Measurements from ENCODE around the gene TRMO. TPM values are rescaled to one million over a fixed set of nuclear protein-coding genes. Genes with fewer than 3 reads are reported as not detected.

The TRMO gene
- total and polyA plus RNA-seq, 9 of the 15 experiments (the other 6 are each of a cell fraction or from before 2014, with no cell fraction given) = 5.6 to 22.4 (median 16.2) TPM

DNA sequence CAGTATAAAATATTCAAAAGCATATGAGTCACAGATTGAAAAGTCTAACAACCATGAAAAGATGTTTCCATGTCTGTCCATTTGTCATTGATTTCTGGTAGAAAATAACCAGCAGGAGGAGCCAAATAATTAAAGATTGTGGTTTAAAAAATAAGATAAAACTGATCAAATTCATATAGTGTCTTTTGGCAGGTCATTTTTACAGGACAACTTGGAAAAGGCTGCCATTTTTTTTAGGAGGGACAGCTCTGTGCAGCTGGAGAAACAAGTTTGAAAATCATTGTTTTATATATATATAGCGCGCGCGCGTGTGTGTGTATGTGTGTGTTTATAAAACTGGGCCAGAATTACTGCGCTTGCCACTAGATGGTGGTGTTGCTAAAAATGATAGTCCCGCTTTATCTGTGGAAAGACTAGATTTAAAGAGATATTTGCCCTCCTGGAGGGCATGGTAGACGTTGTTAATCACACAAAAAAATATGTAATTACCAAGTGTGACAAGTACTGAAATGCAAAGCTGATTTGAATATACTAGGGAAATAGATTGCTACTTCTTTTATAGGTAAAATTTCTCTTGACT lies 1.3 kb upstream of the TRMO start (continued):
- TF ChIP-seq, protein P1, sequence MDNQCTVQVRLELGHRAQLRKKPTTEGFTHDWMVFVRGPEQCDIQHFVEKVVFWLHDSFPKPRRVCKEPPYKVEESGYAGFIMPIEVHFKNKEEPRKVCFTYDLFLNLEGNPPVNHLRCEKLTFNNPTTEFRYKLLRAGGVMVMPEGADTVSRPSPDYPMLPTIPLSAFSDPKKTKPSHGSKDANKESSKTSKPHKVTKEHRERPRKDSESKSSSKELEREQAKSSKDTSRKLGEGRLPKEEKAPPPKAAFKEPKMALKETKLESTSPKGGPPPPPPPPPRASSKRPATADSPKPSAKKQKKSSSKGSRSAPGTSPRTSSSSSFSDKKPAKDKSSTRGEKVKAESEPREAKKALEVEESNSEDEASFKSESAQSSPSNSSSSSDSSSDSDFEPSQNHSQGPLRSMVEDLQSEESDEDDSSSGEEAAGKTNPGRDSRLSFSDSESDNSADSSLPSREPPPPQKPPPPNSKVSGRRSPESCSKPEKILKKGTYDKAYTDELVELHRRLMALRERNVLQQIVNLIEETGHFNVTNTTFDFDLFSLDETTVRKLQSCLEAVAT (IDR thresholded peaks at IDR 0.05) = peak; percentile 26 to 40; a peak in 2 of 4 replicates
- TF ChIP-seq SIN3A (IDR thresholded peaks at IDR 0.05; ENCODE audit: borderline replicate concordance in 2 of 2, control insufficient read depth in 1 of 2, low read depth in 2 of 2, low read length in 2 of 2) = 0 out of 4 replicates have a peak, but pooled peaks of 1 of the 2 experiments have one; percentile 47
- TF ChIP-seq ZNF24 (IDR thresholded peaks at IDR 0.05) = no peak
- peak; percentile 77 to 84 for TF ChIP-seq ARNT (IDR thresholded peaks at IDR 0.05)
- no peak for TF ChIP-seq TFAM (CRISPR knock-in tag; conservative IDR thresholded peaks at IDR 0.05)
- no peak for TF ChIP-seq ZKSCAN3 (CRISPR knock-in tag; IDR thresholded peaks at IDR 0.05)
- TF ChIP-seq, protein P2, sequence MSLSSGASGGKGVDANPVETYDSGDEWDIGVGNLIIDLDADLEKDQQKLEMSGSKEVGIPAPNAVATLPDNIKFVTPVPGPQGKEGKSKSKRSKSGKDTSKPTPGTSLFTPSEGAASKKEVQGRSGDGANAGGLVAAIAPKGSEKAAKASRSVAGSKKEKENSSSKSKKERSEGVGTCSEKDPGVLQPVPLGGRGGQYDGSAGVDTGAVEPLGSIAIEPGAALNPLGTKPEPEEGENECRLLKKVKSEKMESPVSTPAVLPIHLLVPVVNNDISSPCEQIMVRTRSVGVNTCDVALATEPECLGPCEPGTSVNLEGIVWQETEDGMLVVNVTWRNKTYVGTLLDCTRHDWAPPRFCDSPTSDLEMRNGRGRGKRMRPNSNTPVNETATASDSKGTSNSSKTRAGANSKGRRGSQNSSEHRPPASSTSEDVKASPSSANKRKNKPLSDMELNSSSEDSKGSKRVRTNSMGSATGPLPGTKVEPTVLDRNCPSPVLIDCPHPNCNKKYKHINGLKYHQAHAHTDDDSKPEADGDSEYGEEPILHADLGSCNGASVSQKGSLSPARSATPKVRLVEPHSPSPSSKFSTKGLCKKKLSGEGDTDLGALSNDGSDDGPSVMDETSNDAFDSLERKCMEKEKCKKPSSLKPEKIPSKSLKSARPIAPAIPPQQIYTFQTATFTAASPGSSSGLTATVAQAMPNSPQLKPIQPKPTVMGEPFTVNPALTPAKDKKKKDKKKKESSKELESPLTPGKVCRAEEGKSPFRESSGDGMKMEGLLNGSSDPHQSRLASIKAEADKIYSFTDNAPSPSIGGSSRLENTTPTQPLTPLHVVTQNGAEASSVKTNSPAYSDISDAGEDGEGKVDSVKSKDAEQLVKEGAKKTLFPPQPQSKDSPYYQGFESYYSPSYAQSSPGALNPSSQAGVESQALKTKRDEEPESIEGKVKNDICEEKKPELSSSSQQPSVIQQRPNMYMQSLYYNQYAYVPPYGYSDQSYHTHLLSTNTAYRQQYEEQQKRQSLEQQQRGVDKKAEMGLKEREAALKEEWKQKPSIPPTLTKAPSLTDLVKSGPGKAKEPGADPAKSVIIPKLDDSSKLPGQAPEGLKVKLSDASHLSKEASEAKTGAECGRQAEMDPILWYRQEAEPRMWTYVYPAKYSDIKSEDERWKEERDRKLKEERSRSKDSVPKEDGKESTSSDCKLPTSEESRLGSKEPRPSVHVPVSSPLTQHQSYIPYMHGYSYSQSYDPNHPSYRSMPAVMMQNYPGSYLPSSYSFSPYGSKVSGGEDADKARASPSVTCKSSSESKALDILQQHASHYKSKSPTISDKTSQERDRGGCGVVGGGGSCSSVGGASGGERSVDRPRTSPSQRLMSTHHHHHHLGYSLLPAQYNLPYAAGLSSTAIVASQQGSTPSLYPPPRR (CRISPR knock-in tag; IDR thresholded peaks at IDR 0.05; ENCODE audit: borderline replicate concordance) = no peak
- 0 out of 2 replicates have a peak, but pooled peaks have one; percentile 66 for TF ChIP-seq NFATC3 (IDR thresholded peaks at IDR 0.05)
- TF ChIP-seq CC2D1A (IDR thresholded peaks at IDR 0.05) = peak; percentile 88
- peak; percentile 19; the same call in 1 of the 2 replicates for TF ChIP-seq KLF16 (IDR thresholded peaks at IDR 0.05)
- no peak for TF ChIP-seq FUS (optimal IDR thresholded peaks at IDR 0.05; ENCODE audit: low read depth, low read length)
- TF ChIP-seq E2F8 (IDR thresholded peaks at IDR 0.05; ENCODE audit: low read depth, partially characterized antibody) = peak; percentile 64
- no peak for TF ChIP-seq FOXP1 (CRISPR knock-in tag; IDR thresholded peaks at IDR 0.05)
- TF ChIP-seq NR0B1 (IDR thresholded peaks at IDR 0.05; ENCODE audit: partially characterized antibody) = no peak
- TF ChIP-seq MCM2 (IDR thresholded peaks at IDR 0.05; ENCODE audit: low read depth) = no peak
- no peak for TF ChIP-seq POLR2A (conservative IDR thresholded peaks at IDR 0.05)
- TF ChIP-seq, protein P3, sequence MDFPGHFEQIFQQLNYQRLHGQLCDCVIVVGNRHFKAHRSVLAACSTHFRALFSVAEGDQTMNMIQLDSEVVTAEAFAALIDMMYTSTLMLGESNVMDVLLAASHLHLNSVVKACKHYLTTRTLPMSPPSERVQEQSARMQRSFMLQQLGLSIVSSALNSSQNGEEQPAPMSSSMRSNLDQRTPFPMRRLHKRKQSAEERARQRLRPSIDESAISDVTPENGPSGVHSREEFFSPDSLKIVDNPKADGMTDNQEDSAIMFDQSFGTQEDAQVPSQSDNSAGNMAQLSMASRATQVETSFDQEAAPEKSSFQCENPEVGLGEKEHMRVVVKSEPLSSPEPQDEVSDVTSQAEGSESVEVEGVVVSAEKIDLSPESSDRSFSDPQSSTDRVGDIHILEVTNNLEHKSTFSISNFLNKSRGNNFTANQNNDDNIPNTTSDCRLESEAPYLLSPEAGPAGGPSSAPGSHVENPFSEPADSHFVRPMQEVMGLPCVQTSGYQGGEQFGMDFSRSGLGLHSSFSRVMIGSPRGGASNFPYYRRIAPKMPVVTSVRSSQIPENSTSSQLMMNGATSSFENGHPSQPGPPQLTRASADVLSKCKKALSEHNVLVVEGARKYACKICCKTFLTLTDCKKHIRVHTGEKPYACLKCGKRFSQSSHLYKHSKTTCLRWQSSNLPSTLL (IDR thresholded peaks at IDR 0.05) = no peak
